SK-N-SH treated with all-trans-retinoic acid at 6 μM for 48 hours (cell line): Measurements from ENCODE around the gene LRRC42.

ENCODE experiments used
- CSDC2 ChIP-seq: fragments of 250-450 bp; sonication (Bioruptor Pico); IDR thresholded peaks from 2 replicates; pipeline ENCODE4 v1.5.0; 2020; ENCODE audit warnings: mild to moderate bottlenecking, moderate library complexity
- TF ChIP-seq, protein P1 (sequence below): fragments of 250-450 bp; sonication (Bioruptor Pico); IDR thresholded peaks from 2 replicates; pipeline ENCODE4 v1.5.1; 2021; ENCODE audit warnings: mild to moderate bottlenecking, moderate library complexity

DNA sequence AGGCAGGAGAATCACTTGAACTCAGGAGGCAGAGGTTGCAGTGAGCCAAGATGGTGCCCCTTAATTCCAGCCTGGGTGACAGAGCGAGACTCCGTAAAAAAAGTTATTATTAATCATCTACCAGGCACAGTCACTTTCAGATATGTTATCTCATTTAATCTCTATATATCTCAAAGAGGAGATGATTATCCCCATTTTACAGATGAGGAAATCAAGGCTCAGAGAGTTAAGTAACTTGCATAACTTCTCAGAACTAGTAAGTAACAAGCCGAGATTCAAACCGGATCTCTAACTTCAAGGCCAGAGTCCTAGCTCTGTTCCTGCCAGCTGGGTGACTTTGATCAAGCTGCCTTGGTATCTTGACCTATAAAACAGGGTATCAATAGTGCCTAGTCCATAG lies 34.7 kb upstream of the LRRC42 start:
- TF ChIP-seq, protein P1, sequence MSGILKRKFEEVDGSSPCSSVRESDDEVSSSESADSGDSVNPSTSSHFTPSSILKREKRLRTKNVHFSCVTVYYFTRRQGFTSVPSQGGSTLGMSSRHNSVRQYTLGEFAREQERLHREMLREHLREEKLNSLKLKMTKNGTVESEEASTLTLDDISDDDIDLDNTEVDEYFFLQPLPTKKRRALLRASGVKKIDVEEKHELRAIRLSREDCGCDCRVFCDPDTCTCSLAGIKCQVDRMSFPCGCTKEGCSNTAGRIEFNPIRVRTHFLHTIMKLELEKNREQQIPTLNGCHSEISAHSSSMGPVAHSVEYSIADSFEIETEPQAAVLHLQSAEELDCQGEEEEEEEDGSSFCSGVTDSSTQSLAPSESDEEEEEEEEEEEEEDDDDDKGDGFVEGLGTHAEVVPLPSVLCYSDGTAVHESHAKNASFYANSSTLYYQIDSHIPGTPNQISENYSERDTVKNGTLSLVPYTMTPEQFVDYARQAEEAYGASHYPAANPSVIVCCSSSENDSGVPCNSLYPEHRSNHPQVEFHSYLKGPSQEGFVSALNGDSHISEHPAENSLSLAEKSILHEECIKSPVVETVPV, result no peak
- no peak for TF ChIP-seq CSDC2 (CRISPR knock-in tag)
